NCI-H526 (cell line): Measurements from ENCODE around the gene SNX9.

Experiments used
- DNase-seq, 2 experiments: peaks; one replicate each; lab custom pipeline; 2025; lab: John Stamatoyannopoulos, UW

The SNX9 gene

GRCh38 chr6:157885876-157886275, 62.8 kb downstream of the SNX9 start:
- no peak for DNase-seq

DNA sequence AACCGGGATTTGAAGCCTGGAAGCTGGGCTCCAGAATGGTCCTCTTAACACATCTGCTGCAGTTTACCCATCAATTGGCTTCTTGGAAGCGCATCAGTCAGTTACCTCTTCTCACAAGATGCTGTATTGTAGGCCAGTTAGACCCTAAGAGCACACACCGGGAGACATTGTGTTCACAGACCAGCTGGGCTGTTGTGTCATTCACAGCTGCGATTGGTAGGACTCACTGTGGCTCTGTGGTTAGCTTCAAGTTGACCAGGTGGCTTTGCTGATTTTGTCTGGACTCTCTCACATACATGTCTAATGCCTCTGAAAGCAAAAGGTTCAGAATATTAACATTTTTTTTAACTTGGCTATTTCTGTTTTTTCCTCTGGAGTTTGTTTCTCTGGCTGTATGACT, 64.8 kb downstream of the SNX9 start:
- no peak for DNase-seq

GRCh38 chr6:157891544-157892362, 68.7 kb downstream of the SNX9 start:
- no peak for DNase-seq

GRCh38 chr6:157892363-157892877, 69.4 kb downstream of the SNX9 start:
- no peak for DNase-seq

DNA sequence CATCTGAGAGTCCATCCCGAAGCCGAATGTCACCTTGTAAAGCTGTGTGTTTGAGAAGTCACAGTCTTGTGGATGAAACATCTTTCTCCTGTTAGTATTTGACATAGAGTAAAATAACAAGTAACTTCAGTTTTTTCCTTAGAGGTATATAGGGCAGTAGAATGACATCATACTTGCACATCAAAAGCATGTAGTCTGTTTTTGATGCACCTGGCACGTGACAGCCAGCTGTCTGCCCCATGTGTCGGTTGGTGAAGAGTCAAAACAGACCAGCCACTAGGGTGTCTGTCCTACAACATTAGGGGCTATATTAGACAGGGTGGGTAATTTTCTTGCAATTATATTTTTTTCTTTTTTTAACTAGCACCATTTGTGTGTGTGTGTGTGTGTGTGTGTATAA, 70.2 kb downstream of the SNX9 start:
- DNase-seq: no peak

GRCh38 chr6:157895585-157895984, 72.5 kb downstream of the SNX9 start:
- DNase-seq: no peak

- DNase-seq: peak; percentile 20 to 41
Measured at GRCh38 chr6:157896932-157897331, 73.9 kb downstream of the SNX9 start.

GRCh38 chr6:157898169-157898568, 75.1 kb downstream of the SNX9 start:
- DNase-seq: no peak

- DNase-seq: no peak
Measured at GRCh38 chr6:157898640-157899039, 75.6 kb downstream of the SNX9 start.

- DNase-seq: peak in 1 of 2 experiments; percentile 48
Measured at GRCh38 chr6:157900262-157900661, 77.2 kb downstream of the SNX9 start.

DNA sequence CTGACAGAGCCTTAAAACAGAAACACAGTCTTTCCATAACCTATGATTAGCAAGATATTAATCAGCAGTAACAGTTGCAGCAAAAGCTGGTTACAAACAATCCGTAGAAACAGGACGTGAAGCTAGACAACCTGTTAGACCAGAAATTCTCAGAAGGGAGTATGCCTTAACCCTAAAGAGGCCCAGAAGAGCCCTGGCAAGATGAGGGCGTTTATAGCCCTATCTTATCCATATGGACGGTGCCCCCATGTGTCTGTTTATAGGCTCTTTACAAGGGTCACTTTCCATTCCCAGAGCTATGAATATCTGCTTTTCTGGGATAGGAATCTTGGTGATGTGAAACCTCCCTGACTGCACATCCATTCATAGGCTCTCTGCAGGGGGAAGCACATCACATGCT, 77.7 kb downstream of the SNX9 start:
- peak; percentile 44 to 56 for DNase-seq

- DNase-seq: no peak
Measured at GRCh38 chr6:157904999-157905398, 82.0 kb downstream of the SNX9 start.

GRCh38 chr6:157905590-157906342, 82.7 kb downstream of the SNX9 start:
- DNase-seq: no peak

GRCh38 chr6:157906537-157907061, 83.6 kb downstream of the SNX9 start:
- DNase-seq: no peak

GRCh38 chr6:157907651-157908050, 84.6 kb downstream of the SNX9 start:
- no peak for DNase-seq

GRCh38 chr6:157908369-157909281, 85.6 kb downstream of the SNX9 start:
- no peak for DNase-seq

GRCh38 chr6:157909282-157909664, 86.2 kb downstream of the SNX9 start:
- DNase-seq: no peak

GRCh38 chr6:157911278-157911677, 88.2 kb downstream of the SNX9 start:
- no peak for DNase-seq

- no peak for DNase-seq
Measured at GRCh38 chr6:157911786-157912185, 88.7 kb downstream of the SNX9 start.

DNA sequence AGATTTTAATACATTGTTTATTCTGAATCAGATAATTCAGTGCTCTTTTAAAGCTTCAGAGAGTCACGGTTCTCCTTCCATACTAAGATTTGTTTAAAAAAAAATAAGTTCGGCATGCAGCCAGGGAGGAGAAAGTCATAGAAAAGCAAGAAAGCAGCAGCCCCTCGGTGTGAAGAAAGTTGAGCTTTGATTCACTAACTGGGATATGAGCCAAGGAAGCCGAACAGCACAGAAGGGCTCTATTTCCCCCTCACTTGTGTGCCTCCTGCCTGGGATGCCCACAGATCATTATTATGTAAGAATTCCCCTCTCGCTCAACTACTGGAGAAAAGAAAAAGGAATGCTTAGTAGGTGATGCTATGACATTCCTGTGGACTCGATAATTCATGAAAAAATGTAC, 89.3 kb downstream of the SNX9 start:
- no peak for DNase-seq

- no peak for DNase-seq
Measured at GRCh38 chr6:157921685-157922367, 98.8 kb downstream of the SNX9 start.
